ENCODE results near the gene LY6G6C.

Gene LY6G6C, protein sequence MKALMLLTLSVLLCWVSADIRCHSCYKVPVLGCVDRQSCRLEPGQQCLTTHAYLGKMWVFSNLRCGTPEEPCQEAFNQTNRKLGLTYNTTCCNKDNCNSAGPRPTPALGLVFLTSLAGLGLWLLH

DNA sequence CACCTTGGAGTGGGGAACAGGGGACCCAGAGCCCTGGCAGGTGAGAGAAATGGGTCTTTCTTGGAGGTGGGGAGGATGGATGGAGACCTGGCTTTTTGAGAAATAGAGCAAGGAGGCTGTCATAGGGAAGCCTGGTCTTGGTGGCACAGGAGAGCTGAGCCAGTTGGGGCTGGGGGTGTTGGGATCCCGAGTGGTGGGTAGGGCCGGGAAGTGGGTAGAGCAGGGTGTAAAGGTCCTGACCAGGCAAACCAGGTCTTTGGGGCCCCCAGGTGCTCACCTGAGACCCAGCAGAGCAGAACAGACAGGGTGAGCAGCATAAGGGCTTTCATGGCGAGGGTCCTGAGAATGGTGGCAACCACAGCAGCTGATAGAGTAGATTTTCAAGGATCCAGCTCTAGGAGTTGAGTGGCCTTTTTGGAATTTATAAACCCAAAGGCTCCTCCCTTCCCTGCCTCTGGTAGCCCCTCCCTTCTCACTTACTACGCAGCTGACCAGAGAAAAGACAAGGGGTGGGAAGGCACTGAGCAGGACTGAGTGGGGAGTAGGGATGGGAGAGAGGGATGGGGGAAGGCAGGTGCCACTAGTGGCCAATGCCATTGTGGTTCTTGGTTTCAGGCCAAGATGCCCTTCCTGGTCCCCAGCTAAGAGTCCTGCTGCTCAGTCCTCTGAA lies at the start of gene LY6G6C:
Gene LY6G6C (minus strand): TSS at position 396 of the 670 bp plus-strand sequence. CDS start 67 bp downstream, at position 329.
- TF ChIP-seq, protein P1, sequence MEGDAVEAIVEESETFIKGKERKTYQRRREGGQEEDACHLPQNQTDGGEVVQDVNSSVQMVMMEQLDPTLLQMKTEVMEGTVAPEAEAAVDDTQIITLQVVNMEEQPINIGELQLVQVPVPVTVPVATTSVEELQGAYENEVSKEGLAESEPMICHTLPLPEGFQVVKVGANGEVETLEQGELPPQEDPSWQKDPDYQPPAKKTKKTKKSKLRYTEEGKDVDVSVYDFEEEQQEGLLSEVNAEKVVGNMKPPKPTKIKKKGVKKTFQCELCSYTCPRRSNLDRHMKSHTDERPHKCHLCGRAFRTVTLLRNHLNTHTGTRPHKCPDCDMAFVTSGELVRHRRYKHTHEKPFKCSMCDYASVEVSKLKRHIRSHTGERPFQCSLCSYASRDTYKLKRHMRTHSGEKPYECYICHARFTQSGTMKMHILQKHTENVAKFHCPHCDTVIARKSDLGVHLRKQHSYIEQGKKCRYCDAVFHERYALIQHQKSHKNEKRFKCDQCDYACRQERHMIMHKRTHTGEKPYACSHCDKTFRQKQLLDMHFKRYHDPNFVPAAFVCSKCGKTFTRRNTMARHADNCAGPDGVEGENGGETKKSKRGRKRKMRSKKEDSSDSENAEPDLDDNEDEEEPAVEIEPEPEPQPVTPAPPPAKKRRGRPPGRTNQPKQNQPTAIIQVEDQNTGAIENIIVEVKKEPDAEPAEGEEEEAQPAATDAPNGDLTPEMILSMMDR (conservative IDR thresholded peaks at IDR 0.05): no peak
- no peak for TF ChIP-seq ZFX (IDR thresholded peaks at IDR 0.05)
- H3K27ac ChIP-seq: no peak within 1 kb of the TSS

DNA sequence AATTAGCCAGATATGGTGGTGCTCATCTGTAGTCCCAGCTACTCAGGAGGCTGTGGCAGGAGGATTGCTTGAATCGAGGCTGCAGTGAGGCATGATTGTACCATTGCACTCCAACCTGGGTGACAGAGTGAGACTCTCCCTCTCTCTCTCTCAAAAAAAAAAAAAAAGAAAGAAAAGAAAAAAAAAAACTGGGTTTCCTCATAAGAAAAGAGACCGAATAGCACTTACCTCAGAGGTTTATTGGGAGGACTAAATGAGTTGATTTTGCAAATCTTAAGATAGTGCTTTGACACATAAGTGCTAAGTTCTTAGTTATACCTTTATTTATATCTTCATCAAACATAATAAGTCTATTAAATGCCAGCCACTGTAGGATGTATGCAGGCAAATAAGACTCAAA lies 49.3 kb upstream of the LY6G6C start:
- TF ChIP-seq ZFX (IDR thresholded peaks at IDR 0.05): no peak
- TF ChIP-seq, protein P1 (conservative IDR thresholded peaks at IDR 0.05): no peak
- no peak overlapping the region for H3K27ac ChIP-seq

DNA sequence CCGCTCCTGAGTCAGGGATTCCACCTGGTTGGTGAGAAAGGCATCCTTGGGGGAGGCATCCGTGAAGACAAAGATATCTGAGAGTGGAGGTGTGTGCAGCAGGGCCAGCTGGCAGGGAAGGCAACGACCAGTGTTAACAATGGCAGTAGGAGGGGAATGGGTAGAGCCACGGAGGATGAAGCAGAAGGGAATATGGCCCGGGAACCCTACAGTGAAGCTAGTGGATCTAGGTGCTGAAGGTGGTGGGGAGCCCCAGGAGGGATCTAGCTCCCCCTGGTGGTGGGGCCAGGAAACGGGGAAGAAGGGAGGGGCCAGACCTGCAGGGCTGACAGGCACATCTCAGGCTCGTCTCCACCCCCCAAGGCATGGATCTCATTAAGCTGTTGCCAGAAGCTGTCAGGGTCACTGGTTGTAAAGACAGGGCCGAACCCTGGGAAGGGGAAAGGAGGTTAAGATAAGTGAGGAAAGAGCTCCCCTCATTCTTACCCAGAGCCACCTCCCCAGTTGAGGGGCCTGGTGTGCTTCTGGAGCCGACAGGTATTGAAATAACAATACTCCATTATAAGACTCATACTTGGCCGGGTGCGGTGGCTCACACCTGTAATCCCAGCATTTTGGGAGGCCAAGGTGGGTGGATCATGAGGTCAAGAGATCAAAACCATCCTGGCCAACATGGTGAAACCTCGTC lies 48.3 kb upstream of the LY6G6C start:
- no peak overlapping the region for H3K27ac ChIP-seq
- no peak for TF ChIP-seq ZFX (IDR thresholded peaks at IDR 0.05)
- TF ChIP-seq, protein P1 (conservative IDR thresholded peaks at IDR 0.05): peak; percentile 96

DNA sequence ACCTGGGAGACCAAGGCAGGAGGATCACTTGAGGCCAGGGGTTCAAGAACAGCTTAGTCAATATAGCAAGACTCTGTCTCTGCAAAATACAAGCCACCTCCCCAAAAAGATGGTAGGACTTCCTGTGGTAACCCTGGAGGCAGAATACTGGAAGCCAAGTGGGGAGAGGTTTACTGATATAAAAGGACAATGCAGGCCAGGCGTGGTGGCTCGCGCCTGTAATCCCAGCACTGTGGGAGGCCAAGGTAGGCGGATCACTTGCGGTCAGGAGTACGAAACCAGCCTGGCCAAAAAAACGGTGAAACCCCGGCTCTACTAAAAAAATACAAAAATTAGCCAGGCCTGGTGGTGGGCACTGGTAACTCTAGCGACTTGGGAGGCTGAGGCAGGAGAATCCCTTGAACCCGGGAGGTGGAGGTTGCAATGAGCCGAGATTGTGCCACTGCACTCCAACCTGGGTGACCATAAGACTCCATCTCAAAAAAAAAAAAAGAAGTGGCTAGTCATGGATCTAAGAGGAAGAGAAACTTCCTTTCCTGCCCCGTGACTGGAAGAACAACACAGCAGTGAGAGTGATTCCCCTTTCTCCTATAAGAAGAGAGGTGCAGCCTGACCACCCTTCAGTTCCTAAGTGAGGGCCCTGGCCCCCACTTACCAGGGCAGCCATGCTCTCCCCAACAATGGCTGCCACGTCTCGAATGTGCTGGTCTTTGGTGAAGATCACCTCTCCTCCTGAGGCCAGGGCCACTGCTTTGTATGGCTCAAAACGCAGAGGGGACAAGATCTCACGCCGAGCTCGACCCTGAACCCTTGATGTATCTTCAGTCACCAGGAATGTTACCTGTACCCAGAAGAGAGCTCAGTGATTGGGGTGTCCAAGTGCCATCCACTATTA lies 47.1 kb upstream of the LY6G6C start:
- TF ChIP-seq, protein P1 (conservative IDR thresholded peaks at IDR 0.05): no peak
- no peak for TF ChIP-seq ZFX (IDR thresholded peaks at IDR 0.05)
- H3K27ac ChIP-seq: no peak overlapping the region

DNA sequence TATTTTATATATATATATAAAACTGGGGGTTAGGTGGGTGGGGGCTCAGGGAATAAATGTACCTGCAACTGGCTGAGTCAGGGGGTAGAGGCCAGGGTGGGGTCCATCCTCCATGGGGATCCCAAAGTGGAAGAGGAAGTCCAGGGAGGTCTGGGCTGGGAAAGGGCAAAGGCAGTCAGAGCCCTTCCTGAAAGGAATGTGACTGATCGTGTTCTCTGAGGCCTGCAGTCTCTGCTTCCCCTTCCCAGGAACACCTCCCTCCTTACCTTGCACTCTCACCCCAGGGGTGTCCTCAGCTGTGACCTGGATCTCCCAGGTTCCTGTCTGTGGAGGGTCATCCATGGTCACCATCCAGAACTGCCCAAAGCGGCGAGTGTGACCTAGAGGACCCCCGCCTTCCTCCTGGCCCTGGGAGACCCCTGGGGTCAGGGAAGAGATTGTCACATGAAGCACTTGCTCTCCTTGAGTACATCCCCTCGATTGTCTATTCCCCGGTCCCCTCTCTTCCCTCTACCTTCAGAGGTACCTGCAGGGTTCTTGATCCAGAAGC lies 45.6 kb upstream of the LY6G6C start:
- TF ChIP-seq ZFX (IDR thresholded peaks at IDR 0.05): no peak
- TF ChIP-seq, protein P1 (conservative IDR thresholded peaks at IDR 0.05): no peak

DNA sequence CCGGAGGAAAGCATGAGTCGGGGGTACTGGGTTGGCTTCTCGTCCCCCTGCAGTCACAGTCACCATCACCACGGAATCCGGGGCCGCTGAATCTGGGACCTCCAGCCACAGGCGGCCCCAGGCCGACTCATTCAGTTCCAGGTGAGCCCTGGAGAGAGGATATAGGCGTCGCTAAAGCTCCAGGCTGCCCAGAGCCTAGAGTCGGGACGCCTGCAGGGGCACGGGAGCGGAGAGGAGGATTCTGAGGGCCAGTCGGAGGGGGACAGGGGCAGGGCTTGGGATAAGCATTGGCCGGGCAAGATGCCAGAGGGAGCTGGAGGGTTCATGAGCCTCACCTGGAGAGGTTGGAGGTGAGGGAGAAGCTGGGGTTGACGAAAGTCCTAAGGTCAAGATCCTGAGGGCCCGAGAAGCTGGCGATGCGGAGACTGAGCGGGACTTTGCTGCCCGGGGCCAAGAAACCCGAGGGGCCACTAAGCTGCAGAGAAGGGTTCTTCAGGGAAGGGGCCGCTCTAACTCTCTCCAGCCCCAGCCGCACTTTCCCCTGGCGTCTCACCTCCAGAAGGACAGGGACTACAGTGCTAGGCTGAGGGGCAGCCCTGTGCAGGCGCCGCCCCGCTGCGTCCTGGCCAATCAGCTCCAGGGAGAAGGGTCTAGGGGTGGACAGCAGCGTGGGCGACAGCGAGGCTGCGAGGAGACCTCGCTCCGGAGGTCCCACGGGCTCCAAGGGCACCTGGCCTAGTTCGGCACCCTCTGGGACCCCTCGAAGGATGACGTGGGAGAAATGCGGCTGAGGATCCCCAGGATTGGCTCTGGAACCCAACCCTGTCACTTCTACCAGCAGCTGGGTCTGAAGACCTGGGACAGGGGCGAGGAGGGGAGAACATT lies 44.6 kb upstream of the LY6G6C start:
- TF ChIP-seq, protein P1 (conservative IDR thresholded peaks at IDR 0.05): no peak
- no peak for TF ChIP-seq ZFX (IDR thresholded peaks at IDR 0.05)
- H3K27ac ChIP-seq: no peak overlapping the region

More for the DNA sequence above, 45.6 kb upstream of the LY6G6C start:
- no peak overlapping the region for H3K27ac ChIP-seq

Measured in C4-2B (cell line).